ENCODE results near the gene STXBP5. TPM values are rescaled to one million over a fixed set of nuclear protein-coding genes. Genes with fewer than 3 reads are reported as not detected.

The STXBP5 gene
- polyA plus RNA-seq (2013, experiment 1 of 2; ENCODE audit: insufficient read length), result 29.6 TPM
- 30.9 TPM for polyA plus RNA-seq (2013, experiment 2 of 2; ENCODE audit: insufficient read length)

DNA sequence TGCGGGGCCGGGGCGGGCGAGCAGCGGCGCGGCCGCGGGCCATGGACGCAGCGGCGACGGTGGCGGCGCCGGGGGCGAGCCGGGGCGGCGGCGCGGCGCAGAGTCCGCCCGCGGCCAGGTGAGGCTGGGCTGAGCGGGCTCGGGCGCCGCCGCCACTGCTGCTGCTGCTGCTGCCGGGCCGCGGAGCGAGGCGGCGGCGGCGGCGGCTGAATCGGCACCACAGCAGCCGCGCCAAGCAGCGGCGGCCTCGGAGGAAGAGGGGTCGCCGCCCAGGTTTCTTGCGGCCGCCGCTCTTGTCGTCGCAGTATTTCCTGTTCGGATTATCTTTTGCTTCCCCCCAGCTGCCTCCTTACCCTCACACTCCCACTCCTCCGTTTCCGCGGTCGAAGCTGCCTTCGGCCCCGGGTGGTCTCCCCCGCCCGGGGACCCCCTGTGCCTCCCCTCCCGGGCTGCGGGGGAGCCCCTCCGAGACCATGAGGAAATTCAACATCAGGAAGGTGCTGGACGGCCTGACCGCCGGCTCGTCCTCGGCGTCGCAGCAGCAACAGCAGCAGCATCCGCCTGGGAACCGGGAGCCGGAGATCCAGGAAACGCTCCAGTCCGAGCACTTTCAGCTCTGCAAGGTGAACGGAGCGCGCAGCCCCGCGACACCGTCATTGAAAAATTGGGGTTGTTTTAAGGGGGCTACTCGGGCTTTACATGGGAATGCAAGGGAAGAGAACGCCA, at the start of gene STXBP5:
TSS of gene STXBP5 (plus strand) at position 358 of the 726 bp plus-strand sequence. CDS start at position 474, 116 bp downstream.
- DNase-seq, result peak; percentile 40

DNA sequence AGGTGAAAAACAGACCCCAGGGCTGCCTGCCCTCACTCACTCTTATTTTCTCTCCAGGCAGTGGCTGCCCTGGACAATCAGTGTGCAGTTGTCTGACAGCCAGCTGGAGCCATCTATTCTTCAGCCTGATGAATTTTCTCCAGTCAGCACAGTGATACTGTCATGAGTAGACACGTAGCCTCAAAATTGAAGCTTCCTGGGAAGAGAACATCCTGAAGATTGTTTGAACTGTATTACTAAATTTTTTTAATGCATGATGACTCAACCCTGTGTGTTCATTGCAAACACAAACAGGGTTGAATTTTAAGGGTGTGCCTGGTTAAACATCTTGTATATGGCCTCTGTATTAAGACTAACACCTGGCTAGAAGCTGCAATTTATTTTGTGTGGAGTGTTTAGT, 49.8 kb upstream of the STXBP5 start:
- DNase-seq, result peak; percentile 53

GRCh38 chr6:147156218-147156617, 48.0 kb upstream of the STXBP5 start:
- DNase-seq, result no peak

DNA sequence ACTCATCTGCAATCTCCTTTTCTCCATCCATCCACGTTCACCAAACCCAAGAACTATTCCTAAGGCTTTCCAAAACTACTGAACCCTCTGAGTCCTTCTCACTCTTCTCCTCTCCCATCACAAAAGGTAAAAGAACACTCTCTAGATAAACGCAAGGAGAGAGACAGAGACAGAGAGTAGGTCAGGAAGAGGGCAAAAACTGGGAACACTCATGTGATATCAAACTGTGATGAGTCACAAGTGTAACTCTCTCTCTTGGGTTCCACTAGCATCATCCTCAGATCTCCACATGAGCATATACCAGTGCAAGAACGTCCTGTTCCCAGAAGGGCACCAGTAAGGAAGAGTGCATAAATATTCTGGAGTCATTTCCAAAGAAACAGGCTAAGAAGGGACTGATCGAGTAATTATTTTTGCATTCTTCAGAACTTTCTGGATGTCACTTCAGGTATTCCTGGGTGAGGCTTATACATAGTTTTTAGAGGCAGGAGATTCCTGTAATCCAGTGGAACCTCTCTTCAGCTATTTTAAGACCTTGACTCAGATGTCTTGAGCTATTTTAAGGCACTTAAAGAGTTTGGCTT, 47.3 kb upstream of the STXBP5 start:
- DNase-seq, result no peak

DNA sequence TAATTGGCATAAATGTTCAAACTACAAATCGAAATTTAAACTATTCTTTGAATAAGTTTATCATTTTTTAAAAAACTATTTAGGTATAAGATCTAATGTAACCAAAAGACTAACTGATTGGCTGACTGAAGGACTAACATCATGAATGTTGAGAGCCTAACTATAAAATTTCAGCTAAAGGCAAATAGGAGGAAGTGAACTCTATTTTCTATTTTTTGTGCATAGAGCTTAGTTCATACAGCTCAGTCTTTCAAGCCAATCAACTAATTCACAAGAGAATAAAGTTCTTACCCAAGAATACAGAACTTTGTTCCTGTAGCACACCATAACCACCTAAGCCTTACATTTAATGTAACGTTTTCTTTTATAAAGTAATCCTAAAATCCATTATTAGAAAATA, 46.3 kb upstream of the STXBP5 start:
- no peak for DNase-seq

DNA sequence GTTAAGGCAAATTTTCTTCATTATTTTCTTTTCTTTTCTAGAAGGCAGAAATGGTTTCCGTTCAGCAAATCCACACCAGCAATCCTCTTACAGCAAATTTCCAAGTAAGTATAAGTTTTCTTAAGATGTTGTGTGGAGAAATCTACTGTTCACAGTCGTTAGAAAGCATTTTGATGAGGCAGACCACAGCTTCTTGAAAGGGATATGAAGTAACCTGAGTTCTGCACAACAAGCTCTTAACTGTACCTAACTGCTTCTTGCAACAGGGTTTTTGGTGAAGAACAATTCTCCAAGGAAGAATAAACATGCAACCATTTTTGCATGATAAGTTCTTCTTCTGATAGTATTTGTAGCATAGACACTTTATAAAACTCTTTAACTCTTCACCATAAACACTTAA, 45.3 kb upstream of the STXBP5 start:
- DNase-seq, result no peak

DNA sequence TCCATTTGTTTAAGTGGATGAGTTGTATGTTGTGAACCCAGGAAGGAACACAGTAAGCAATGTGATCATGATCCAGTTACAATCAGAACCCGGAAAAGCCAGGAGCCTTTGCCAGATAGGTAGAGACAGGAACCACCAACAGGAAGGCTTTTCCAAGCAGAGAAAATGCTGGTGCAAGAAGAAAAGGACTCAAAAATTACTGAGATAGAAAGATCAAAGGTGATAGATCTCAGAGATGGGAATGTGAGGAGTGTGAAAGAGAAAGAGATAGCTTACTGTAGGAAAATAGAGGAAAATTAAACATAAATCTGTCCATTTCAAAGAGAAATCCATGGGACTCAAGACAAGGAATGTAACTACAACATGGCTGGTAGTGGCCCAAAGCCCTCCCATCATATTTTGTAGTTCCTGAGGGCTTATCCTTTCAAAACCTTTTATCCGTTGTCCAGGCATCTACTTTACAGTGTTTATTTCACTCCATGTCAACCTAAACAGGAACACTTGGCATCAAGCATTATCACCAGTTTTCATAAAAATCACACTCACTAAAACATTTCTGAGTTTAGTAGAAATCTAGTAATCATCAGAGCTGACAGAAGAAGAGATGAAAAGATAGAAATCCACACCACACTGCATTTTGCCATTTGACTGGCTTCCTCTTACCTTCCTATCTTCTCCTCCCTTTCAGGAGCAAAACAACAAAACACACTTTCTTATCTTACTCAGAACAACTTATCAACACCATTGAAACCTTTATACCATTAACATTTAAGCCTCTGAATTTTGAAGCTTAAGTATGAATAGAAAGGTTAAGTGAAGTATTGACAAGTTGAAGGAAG, 44.5 kb upstream of the STXBP5 start:
- DNase-seq, result no peak

DNA sequence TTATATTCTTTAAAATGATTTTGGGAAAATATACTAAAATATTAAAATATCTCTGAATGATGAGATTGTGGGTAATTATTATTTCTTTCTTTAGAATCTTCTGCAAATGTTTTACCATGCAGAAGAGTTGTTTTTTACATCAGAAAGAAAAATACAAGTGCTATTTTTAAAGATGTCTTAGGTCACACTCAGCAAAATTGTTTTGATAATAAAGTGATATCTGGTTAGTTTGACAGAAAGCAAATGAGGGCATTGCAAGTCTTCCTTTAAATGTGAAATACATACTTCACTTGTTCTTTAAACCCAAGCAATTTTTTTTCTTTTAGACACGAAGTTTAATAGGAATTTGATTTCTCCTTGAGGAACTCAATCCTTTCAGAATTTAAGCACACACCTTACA, 43.6 kb upstream of the STXBP5 start:
- no peak for DNase-seq

DNA sequence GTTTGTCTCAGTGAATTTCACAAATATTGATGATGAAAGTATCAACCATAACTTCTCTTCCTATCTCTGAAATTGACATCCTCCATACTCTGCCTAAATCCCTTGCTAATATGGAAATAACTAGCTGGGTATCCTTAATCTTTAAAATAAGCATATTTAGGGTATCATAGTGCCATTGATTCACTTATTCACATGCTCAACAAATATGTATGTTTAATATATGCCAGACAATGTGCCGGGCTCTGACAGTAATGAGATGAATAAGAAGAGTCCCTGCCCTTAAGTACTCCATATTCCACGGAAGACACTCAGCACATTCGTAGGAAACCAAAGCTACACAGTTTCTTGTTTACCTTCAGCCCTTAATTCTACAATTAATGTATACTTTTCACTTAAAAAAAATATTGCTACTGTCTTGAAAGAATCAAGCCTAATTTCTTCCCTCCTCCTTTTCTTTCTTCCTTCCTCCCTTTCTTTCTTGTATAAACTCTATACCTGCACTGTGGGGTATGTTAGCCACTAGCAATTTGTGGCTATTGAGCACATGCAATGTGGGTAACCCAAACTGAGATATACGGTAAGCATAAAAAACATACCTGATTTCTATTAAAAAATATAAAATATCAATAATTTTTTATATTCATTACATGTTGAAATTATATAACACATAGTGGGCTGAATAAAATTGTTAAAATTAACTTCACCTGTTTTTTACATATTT, 42.8 kb upstream of the STXBP5 start:
- no peak for DNase-seq

GRCh38 chr6:147161974-147162495, 42.2 kb upstream of the STXBP5 start:
- peak; percentile 79 for DNase-seq

- peak; percentile 57 for DNase-seq
Observed at GRCh38 chr6:147164761-147165160, 39.5 kb upstream of the STXBP5 start.

GRCh38 chr6:147166360-147166944, 37.8 kb upstream of the STXBP5 start:
- peak; percentile 26 for DNase-seq

DNA sequence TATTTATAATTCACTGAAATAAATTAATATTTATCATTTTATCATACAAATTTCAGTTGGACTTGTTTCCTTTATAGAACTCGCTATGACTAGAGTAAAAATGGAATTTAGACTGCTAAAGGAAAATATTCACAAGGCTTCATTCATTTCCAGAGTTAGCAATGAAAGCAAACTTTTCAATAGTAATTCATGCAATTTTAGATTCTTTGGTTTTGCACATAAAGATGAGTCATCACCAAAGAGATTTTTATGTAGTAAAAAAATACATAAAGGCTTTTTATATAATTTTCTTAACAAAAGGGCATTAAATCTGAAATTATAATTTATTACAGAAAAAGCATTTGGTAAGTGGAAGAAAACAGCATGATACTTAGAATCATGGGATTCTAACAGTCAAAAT, 37.2 kb upstream of the STXBP5 start:
- DNase-seq, result peak; percentile 16

GRCh38 chr6:147167576-147168461, 36.4 kb upstream of the STXBP5 start:
- DNase-seq, result no peak

GRCh38 chr6:147169529-147169928, 34.7 kb upstream of the STXBP5 start:
- no peak for DNase-seq

GRCh38 chr6:147170269-147170668, 33.9 kb upstream of the STXBP5 start:
- DNase-seq, result peak; percentile 97

DNA sequence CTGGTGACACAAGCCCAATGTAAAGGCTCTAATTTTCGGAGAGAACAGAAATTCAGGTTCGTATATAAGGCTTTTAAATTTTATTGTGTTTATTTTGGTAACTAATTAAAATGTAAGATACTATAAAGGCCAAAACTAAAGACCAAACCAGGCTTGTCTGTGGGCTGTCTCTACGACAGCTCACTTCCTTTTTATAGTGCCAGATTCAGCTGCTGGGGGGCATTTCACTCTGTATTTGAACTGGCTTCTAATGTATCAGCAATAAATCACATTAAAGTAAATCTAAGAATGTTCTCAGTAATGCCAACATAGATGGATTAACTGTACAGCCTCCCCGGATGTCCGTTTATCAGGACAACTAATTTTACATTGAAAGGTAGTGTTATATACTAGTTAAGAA, 31.1 kb upstream of the STXBP5 start:
- DNase-seq, result no peak

- peak; percentile 33 for DNase-seq
Observed at GRCh38 chr6:147173675-147174308, 30.4 kb upstream of the STXBP5 start.

DNA sequence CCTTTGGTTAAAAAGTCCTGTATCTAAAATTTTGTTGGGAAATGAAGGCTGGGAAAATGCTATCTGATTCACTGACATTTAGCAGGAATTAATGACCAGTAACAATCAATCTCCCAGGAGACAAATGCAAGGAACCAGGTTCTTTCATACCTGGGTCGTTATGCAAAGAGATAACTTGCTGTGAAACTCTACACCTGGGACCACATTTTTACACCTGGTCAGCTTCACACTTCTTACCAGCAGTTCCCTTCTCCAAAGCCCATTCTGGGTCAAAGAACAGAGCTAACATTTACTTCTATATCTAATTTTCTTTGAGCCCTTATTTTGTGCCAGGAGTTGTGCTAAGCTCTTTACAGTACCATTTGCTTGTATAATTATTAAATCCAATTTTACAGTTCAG, 27.4 kb upstream of the STXBP5 start:
- no peak for DNase-seq

GRCh38 chr6:147177286-147177685, 26.9 kb upstream of the STXBP5 start:
- DNase-seq, result peak; percentile 21

Measured in fibroblast of skin of abdomen (primary cell).